ENCODE measurements around the gene CRCP.

DNA sequence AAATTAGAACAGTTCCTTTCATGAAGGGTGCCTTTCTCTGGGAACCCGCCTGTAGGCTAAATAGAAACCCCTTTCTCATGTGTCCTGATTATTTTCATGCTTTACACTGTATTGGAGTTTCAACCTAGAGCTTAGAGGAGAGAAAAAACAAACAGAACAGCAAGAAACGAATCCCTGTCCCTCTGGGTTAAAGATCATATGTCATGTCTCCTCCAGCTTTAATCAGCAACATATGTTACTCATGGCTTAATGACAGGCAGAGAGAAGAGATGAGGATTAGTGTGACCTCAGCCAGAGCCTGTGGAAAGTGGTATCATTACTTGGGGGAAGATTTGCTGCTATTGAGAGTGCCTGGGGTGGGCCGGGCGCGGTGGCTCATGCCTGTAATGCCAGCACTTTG lies 32.1 kb downstream of the CRCP start:
- TF ChIP-seq CTCF (conservative IDR thresholded peaks at IDR 0.05) = no peak
- TF ChIP-seq EZH2 (IDR thresholded peaks at IDR 0.05; ENCODE audit: low read depth) = no peak

Measured in PC-9 (cell line).